ENCODE measurements around the gene SH3BP1.

DNA sequence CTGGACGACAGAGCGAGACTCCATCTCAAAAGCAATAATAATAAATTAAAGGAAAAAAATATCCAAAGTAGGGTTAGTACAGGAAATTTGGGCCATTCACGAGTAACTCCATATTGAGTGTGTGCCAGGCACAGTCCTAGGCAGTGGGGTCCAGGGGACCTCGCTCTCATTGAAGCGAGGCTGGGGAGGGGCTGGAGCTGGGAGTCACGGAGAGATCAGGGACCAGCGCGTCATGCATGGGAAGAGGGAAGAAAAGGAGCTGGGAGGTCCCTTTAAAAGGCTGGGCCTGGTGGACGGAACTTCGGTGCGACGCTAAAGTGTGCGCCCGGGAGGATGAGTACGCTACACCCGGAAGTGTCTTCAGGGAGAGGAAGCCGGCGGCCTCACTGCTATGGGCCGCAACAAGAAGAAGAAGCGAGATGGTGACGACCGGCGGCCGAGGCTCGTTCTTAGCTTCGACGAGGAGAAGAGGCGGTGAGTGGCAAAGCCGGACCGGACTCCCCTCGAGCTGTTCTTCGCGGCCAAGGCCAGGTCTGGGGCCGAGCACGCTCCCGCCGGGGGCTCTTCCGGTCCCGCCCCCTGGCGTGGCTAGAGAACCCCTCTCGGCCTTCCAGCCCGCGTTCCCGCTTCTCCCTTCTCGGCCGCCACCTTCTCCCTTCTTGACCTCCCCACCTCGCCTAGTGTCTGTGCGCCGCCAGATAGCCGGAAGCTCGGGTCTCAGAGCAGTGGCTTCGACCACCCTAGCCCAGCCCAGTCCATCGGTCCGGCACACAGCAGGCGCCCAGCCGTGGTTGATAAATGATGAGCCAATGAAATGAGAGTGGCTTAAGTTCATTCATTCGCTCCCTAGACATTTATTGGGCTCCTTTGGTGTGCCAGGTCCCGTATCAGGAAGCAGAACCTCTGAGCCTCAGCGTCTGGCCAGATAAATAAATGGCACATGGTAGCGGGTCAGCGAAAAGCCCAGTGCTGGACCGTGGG, 46.8 kb downstream of the SH3BP1 start, which contains the start of gene NOL12:
- TF ChIP-seq CREB1 (IDR thresholded peaks at IDR 0.05; ENCODE audit: low read depth) (peak; percentile 55; the same call in 1 of the 2 replicates), EP300 (IDR thresholded peaks at IDR 0.05; ENCODE audit: borderline replicate concordance) (no peak), CEBPB (IDR thresholded peaks at IDR 0.05) (no peak), TEAD4 (IDR thresholded peaks at IDR 0.05) (no peak), MAX (IDR thresholded peaks at IDR 0.05) (peak; percentile 92), REST (IDR thresholded peaks at IDR 0.05; ENCODE audit: low read depth) (no peak), TAF1 (IDR thresholded peaks at IDR 0.05; ENCODE audit: low read depth) (peak; percentile 90), RAD21 (IDR thresholded peaks at IDR 0.05; ENCODE audit: low read depth) (no peak), FOXM1 (IDR thresholded peaks at IDR 0.05; ENCODE audit: borderline replicate concordance, low read depth) (no peak), TCF12 (IDR thresholded peaks at IDR 0.05; ENCODE audit: low read depth) (peak; percentile 50; the same call in 1 of the 2 replicates)

Measured in Ishikawa (cell line).